SH-SY5Y (cell line): ENCODE results near the gene CCDC9B.

Experiments
- GATA2 ChIP-seq: IDR thresholded peaks from 2 replicates; pipeline ENCODE4 v1.6.1; 2011; ENCODE audit warnings: mild to moderate bottlenecking, low read depth, low read length
- GATA3 ChIP-seq: IDR thresholded peaks from 2 replicates; pipeline ENCODE4 v1.6.1; 2011; ENCODE audit warnings: low read depth, mild to moderate bottlenecking, low read length, moderate library complexity

Gene CCDC9B

GRCh38 chr15:40368719-40369473 is 28.2 kb upstream of the CCDC9B start:
- no peak for TF ChIP-seq GATA3
- no peak for TF ChIP-seq GATA2

GRCh38 chr15:40367686-40368611 is 27.2 kb upstream of the CCDC9B start:
- TF ChIP-seq GATA2 (no peak), GATA3 (no peak)

GRCh38 chr15:40367371-40367685 is 26.6 kb upstream of the CCDC9B start:
- TF ChIP-seq GATA2 (no peak), GATA3 (no peak)

GRCh38 chr15:40366457-40367370 is 26.0 kb upstream of the CCDC9B start:
- no peak for TF ChIP-seq GATA2
- TF ChIP-seq GATA3, result no peak

GRCh38 chr15:40365624-40366456 is 25.1 kb upstream of the CCDC9B start:
- TF ChIP-seq GATA2 (no peak), GATA3 (no peak)

- TF ChIP-seq GATA2, result no peak
- no peak for TF ChIP-seq GATA3
Observed at GRCh38 chr15:40365016-40365415, 24.3 kb upstream of the CCDC9B start.

- no peak for TF ChIP-seq GATA3
- no peak for TF ChIP-seq GATA2
Observed at GRCh38 chr15:40364251-40364650, 23.5 kb upstream of the CCDC9B start.

GRCh38 chr15:40363611-40364010 is 22.9 kb upstream of the CCDC9B start:
- TF ChIP-seq GATA2 (no peak), GATA3 (no peak)

GRCh38 chr15:40361640-40362039 is 20.9 kb upstream of the CCDC9B start:
- TF ChIP-seq GATA2 (no peak), GATA3 (no peak)

GRCh38 chr15:40360015-40360414 is 19.3 kb upstream of the CCDC9B start:
- TF ChIP-seq GATA2 (no peak), GATA3 (no peak)

GRCh38 chr15:40358471-40359353 is 18.0 kb upstream of the CCDC9B start:
- TF ChIP-seq GATA2 (no peak; the same call in 1 of the 2 replicates), GATA3 (no peak)
